Measurements from ENCODE around the gene GPR68.
"Not testable (repeated sequence)": the region's sequence is repeated elsewhere in the genome, so short reads cannot be mapped to it uniquely, and the experiment has no call there.

The GPR68 gene

DNA sequence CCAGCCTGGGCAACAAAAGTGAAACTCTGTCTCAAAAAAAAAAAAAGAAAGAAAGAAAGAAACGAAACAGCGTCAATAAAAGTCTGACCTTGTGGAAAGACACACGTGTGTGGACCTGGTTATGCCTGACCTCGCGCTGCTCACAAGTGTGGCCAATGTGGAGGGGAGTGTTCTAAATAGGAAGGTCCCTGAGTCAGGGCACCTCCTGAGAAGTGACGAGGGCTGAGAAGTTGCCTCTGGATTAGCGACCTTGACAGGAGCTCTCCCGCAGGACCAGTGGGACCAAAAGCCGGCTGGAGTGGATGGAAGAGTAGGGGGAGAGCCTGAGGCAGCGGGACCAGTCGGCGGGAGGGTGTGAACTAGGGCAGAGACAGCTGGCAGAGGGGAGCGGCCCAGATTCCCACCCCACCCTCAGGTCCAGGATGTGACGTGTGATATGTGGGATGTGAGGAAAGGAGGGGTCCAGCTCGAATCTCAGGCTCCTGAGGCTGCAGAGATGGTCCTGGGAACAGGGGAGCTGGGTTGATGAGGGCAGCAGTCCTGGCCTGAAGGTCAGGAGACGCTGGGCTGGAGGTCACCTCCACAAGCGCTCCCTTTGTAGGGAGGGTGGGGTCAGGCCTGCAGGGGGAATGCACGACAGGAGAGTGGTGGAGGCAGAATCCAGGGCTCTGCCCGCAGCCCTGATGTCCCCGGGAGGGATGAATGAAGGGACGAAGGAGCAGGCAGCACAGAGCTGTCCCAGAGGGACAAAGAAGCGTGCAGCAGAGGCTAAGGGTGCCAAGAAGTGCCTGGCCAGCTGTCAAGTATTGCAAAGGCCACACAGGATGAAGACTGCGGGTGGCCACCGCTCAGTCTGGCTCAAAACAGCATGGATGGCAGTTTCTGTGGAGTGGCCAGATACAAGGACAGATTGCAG lies 24.8 kb upstream of the GPR68 start:
- Mint-ChIP-seq H3K27me3 (no peaks in the 10 kb centered on the region), H3K36me3 (ENCODE audit: insufficient read depth) (peaks cover 91% of the 10 kb centered on the region), H3K27ac (peak overlapping the region; percentile 74 to 92), H3K4me3 (no peak overlapping the region), H3K4me1 (ENCODE audit: low read depth in 2 of 2) (peaks cover 27 to 34% of the 10 kb centered on the region in 2 donors), H3K9me3 (no peaks in the 10 kb centered on the region)
- no peak for ATAC-seq (replicated peaks)
- no peak for DNase-seq

DNA sequence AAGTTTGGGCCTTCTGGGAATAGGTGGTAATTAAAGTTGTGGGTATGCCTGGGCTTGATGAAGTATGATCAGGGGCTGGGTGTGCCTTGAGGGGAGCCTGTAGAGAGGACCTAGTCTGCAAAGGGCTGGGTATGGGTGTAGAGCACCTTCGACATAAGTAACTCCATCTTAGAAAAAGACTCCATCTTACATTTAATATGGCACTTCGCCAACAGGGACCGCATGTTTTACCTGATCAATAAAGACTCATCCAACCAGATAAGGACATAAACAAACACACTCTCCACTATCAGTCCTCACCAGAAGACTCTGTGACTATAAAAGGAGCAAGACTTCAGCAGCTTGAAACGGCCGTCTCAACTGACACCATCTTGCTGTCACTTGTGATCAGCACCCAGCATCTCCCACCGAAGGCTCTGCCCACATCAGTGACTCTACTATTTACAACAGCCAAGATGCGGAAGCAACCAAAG lies 23.5 kb upstream of the GPR68 start:
- peaks cover 39 to 45% of the 10 kb centered on the region in 2 donors for H3K4me1 Mint-ChIP-seq (ENCODE audit: low read depth in 2 of 2)
- peaks cover 88% of the 10 kb centered on the region for H3K36me3 Mint-ChIP-seq (ENCODE audit: insufficient read depth)
- ATAC-seq (replicated peaks) (no peak), DNase-seq (no peak)
- H3K9me3 Mint-ChIP-seq = no peaks in the 10 kb centered on the region
- no peak overlapping the region for H3K4me3 Mint-ChIP-seq
- peak overlapping the region; percentile 9 to 92 for H3K27ac Mint-ChIP-seq
- H3K27me3 Mint-ChIP-seq = no peaks in the 10 kb centered on the region

DNA sequence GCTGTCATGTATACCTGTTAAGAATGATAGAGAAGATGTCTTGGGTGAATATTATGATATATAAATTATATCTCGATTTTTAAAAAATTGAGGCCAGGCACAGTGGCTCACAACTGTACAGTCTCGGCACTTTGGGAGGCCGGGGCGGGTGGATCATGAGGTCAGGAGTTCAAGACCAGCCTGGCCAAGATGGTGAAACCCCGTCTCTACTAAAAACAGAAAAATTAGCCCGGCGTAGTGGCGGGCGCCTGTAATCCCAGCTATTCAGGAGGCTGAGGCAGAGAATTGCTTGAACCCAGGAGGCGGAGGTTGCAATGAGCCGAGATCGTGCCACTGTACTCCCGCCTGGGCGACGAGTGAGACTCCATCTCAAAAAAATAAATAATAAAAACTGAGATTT lies 21.8 kb upstream of the GPR68 start:
- not testable (repeated sequence) for H3K4me3 Mint-ChIP-seq; ATAC-seq (replicated peaks); H3K9me3 Mint-ChIP-seq

DNA sequence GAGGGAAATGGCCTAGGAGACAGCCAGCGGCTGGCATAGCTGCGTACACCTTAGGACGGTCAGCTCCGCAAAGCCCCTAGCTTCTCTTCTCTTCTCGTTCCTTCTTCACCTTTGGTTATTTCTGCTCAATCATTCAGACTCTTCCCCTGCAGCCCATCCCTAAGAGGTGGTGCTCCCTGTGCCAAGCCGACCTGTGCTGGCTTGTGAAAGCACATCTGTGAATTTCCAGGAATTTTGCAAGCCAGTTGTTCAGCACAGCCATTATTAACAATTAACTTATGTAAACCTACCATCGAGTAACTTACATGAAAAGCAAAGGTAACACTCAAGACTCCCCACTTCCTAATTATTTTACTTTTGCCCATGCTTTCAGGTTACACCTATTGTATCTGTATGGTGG lies 20.9 kb upstream of the GPR68 start:
- H3K27me3 Mint-ChIP-seq = no peaks in the 10 kb centered on the region
- H3K4me3 Mint-ChIP-seq = peak overlapping the region; percentile 68 to 75
- H3K4me1 Mint-ChIP-seq (ENCODE audit: low read depth in 2 of 2) = peaks cover 49 to 56% of the 10 kb centered on the region in 2 donors
- ATAC-seq (replicated peaks) = no peak
- H3K9me3 Mint-ChIP-seq = no peaks in the 10 kb centered on the region
- H3K36me3 Mint-ChIP-seq (ENCODE audit: insufficient read depth) = peaks cover 77% of the 10 kb centered on the region
- DNase-seq = no peak
- H3K27ac Mint-ChIP-seq = peak overlapping the region; percentile 73 to 86

More for the DNA sequence above, 21.8 kb upstream of the GPR68 start:
- Mint-ChIP-seq H3K4me1 (ENCODE audit: low read depth in 2 of 2) (peaks cover 42 to 48% of the 10 kb centered on the region in 2 donors), H3K27ac (peak overlapping the region; percentile 73 to 86), H3K36me3 (ENCODE audit: insufficient read depth) (peaks cover 79% of the 10 kb centered on the region)
- H3K27me3 Mint-ChIP-seq, DNase-seq: not testable (repeated sequence)

DNA sequence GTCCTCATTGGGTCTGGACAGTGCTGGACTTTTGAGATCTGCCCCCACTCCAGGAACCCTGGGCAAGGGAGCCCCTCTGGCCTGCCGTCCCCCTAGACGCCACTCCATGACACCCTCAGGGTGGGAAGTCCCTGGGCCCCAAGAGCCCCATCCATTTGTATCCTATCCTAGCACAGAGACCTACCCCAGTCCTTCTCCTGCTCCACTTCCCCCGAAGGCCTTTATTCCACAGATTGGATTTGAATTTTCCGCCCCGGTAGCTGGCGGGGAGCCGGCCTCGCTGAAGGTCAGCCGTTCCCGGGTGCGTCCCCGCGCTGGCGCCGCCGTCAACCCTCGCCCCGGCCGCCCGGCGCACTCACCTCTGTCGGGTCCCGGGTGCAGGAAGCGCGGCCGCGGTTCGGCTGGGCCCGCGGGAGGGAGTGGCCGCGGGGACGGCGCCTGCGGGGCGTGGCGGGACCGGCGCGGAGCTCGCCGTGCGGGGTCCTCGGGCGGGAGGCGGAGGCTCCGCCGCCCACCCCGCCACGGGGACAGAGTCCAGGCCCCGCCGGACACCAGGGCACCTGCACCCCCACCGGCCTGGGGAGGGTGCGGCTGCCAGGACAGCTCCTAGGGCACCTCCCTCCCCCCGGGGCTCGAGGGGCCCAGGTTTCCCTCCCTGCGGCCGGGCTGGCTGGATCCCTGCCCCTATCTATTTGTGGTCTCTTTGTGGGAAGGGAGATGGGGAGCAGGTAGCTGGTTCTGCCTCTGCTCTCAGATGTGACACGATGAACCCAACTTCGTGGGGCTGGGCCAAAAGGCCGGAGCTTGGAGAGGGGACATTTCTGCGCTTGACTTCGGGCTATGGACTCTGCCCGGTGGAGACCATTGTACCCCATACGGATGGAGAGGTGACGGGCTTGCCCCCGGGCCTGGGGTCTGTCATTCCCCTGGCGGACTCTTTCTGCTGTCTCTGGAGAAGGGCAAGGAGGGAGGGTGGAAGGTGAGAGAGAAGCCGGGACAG lies 19.9 kb upstream of the GPR68 start:
- Mint-ChIP-seq H3K27ac (peak overlapping the region; percentile 73 to 86), H3K36me3 (ENCODE audit: insufficient read depth) (peaks cover 75% of the 10 kb centered on the region), H3K9me3 (no peaks in the 10 kb centered on the region), H3K4me3 (peak overlapping the region; percentile 68 to 75), H3K4me1 (ENCODE audit: low read depth in 2 of 2) (peaks cover 48 to 52% of the 10 kb centered on the region in 2 donors), H3K27me3 (no peaks in the 10 kb centered on the region)
- peak; percentile 41 for ATAC-seq (replicated peaks)
- DNase-seq = no peak

DNA sequence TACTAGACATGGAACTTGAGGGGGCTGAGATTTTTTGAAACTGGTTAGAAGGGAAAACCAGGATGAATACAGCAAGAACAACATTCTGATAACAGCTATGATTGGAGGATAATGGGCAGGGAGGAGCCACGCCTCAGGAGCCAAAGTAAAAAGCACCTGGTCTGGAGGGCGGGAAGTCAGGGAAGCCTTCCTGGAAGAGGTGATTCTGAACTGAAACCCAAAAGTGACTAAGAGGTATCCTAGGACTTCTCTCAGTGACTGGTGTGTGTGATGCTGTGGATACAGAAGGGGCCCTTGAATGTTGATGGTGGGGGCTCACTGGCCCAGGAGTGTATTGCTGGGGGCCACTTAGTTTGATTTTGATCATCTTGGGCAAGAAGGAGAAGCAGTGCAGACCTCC lies 18.8 kb upstream of the GPR68 start:
- no peaks in the 10 kb centered on the region for H3K27me3 Mint-ChIP-seq
- H3K4me1 Mint-ChIP-seq (ENCODE audit: low read depth in 2 of 2) = peaks cover 45 to 52% of the 10 kb centered on the region in 2 donors
- DNase-seq = no peak
- ATAC-seq (replicated peaks) = no peak
- peak overlapping the region; percentile 65 to 69 for H3K4me3 Mint-ChIP-seq
- H3K36me3 Mint-ChIP-seq (ENCODE audit: insufficient read depth) = peaks cover 67% of the 10 kb centered on the region
- H3K9me3 Mint-ChIP-seq = no peaks in the 10 kb centered on the region
- peak overlapping the region in 1 of 2 donors; percentile 73 for H3K27ac Mint-ChIP-seq

DNA sequence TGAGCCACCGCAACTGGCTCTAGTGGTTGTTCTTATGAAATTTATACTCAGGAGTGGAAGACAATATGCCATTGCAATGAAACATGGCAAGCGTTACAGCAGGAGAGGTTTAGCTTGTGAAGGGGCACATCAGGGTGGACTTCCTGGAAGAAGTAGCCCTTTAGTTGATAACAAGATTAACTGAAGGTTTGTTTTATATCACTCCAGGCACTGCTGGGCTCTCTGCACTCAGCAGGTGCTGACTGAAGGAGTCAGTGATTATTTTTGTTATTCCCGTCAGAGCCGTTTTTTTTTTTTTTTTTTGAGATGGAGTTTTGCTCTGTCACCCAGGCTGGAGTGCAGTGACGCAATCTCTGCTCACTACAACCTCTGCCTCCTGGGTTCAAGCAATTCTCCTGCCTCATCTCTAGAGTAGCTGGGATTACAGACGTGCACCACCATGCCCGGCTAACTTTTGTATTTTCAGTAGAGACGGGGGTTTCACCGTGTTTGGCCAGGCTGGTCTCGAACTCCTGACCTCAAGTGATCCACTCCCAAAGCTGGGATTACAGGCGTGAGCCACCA lies 17.6 kb upstream of the GPR68 start:
- no peaks in the 10 kb centered on the region for H3K27me3 Mint-ChIP-seq
- peak overlapping the region; percentile 73 to 85 for H3K27ac Mint-ChIP-seq
- DNase-seq (no peak), ATAC-seq (replicated peaks) (no peak)
- H3K36me3 Mint-ChIP-seq (ENCODE audit: insufficient read depth) = peaks cover 54% of the 10 kb centered on the region
- H3K4me3 Mint-ChIP-seq = peak overlapping the region in 1 of 2 donors; percentile 53
- peaks cover 47 to 51% of the 10 kb centered on the region in 2 donors for H3K4me1 Mint-ChIP-seq (ENCODE audit: low read depth in 2 of 2)
- no peaks in the 10 kb centered on the region for H3K9me3 Mint-ChIP-seq

DNA sequence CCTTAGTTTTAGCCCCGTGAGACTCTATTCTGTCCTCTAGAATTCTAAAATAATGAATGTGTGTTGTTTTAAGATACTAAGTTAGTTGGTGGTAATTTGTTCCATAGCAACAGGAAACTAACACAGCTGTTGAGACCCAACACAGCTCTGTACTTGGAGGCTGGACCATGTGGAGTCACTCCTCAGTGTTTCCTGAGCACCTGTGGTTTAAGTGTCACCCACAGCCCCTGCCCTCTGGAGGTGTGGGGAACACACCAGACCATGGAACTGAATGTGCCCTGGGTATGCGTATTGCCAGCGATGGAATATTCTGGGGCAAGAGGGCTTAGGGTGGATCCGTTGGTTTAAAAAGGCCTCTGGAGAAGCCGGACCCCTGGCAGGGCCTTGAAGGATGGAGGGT lies 16.6 kb upstream of the GPR68 start:
- peak overlapping the region; percentile 73 to 85 for H3K27ac Mint-ChIP-seq
- no peaks in the 10 kb centered on the region for H3K27me3 Mint-ChIP-seq
- peak overlapping the region; percentile 11 to 53 for H3K4me3 Mint-ChIP-seq
- DNase-seq (peak in 2 of 3 experiments; percentile 58 to 61), ATAC-seq (replicated peaks) (peak; percentile 93)
- H3K4me1 Mint-ChIP-seq (ENCODE audit: low read depth in 2 of 2) = peaks cover 49 to 50% of the 10 kb centered on the region in 2 donors
- H3K9me3 Mint-ChIP-seq = no peaks in the 10 kb centered on the region
- H3K36me3 Mint-ChIP-seq (ENCODE audit: insufficient read depth) = peaks cover 52% of the 10 kb centered on the region

DNA sequence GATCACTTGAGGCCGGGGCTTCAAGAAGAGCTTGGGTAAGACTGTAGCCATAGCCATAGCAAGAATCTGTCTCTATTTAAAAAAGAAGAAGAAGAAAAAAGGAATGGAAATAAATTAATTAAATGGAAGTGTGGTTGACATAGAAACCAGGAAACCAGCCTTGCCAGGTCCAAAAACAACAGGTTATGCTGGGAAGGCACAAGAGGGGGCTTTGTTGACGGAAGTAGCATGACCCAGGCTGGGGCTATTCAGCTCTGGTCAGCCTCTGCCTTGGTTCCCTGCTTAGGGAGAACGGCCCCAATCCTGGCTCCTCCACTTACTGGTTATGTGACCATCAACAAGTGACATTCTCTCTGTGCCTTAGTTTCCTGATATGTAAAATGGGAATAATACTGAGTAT lies 14.4 kb upstream of the GPR68 start:
- Mint-ChIP-seq H3K27me3 (no peaks in the 10 kb centered on the region), H3K4me1 (ENCODE audit: low read depth in 2 of 2) (peaks cover 50 to 51% of the 10 kb centered on the region in 2 donors), H3K36me3 (ENCODE audit: insufficient read depth) (peaks cover 44% of the 10 kb centered on the region), H3K4me3 (no peak overlapping the region), H3K27ac (peak overlapping the region; percentile 59 to 91), H3K9me3 (no peaks in the 10 kb centered on the region)
- ATAC-seq (replicated peaks) (no peak), DNase-seq (no peak)

DNA sequence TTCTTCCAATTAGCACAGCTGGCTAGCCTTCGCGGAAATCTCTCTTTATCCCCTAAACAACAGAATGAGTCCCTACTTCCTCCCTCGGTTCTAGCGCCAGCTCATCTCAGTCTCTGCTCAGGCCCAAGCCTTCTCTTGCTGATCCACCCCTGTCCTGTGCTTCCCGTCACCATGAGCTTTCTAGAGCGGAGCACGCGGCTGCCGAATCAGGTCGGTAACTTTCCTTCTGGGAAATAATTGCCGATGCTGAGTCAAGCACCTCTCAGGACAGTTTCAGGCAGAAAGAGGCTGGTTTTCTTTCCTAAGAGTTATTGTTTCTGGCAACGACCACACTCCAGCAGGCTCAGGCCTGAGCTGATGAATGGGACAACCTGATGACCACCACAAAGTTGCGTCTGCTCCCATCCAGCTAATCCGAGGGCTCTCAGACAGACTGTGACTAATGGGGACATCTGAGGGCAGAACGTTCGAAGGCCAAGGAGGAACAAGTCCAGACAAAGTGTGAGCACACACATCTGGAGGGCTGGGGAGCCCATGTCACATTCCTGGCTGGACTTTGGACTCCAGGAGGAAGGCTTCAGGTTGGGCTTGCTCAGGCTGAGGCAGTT lies 13.6 kb upstream of the GPR68 start:
- peak overlapping the region; percentile 9 to 18 for H3K4me3 Mint-ChIP-seq
- peaks cover 45 to 46% of the 10 kb centered on the region in 2 donors for H3K4me1 Mint-ChIP-seq (ENCODE audit: low read depth in 2 of 2)
- H3K36me3 Mint-ChIP-seq (ENCODE audit: insufficient read depth) = peaks cover 42% of the 10 kb centered on the region
- H3K27me3 Mint-ChIP-seq = no peaks in the 10 kb centered on the region
- DNase-seq (no peak), ATAC-seq (replicated peaks) (no peak)
- no peaks in the 10 kb centered on the region for H3K9me3 Mint-ChIP-seq
- peak overlapping the region; percentile 59 to 91 for H3K27ac Mint-ChIP-seq

DNA sequence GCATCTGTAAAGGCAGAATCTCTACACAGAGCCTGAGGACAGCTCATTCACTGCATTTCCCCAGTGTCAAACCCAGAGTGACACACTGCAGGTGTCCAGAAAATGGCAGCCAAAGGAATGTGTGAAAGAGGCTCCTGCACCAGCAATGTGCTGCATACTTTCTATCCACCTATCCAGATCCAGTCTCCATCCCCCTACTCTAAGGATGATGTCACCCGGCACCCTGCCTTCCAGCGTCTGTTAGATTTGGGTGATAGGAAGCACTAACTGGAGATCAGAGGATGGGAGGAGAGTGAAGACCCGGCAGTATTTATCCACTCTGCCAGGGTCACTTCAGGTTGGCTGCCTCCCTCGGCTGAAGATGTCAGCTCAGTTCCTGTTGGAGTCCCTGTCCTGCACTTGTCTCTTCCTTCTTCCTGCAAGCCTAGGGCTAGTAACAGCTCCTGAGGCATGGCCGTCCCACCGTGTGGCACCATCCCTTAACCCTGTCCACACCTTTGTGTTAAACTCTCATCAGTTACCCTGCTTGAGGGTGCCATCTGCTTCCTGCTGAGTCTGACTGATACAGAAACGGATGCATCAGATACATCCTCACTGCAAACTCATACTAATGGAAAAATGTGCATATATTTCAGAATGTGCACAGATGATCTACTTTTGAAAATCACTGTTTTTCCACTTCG lies 13.0 kb upstream of the GPR68 start:
- DNase-seq = no peak
- Mint-ChIP-seq H3K27ac (peak overlapping the region; percentile 81 to 91), H3K4me3 (no peak overlapping the region), H3K27me3 (no peaks in the 10 kb centered on the region), H3K36me3 (ENCODE audit: insufficient read depth) (peaks cover 46% of the 10 kb centered on the region), H3K4me1 (ENCODE audit: low read depth in 2 of 2) (peaks cover 47 to 50% of the 10 kb centered on the region in 2 donors), H3K9me3 (no peaks in the 10 kb centered on the region)
- no peak for ATAC-seq (replicated peaks)

DNA sequence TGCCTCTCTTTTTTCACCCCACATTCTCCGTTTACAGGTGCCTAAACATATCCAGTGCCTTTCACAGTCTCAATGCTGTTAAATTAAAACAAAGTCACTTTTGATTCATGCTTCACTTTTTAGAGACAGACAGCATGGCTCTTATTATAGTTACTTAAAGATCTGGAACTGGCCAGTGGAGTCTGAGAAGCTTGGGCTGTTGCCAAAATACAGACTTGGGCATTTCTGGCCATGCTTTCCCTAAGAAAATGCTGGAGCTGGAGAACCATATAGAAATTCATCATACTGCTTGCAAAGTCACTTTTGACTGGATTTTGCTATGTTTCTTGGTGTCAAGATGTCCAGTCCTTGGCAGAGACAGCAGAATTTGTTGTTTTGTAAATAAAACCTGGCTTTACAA lies 12.2 kb upstream of the GPR68 start:
- Mint-ChIP-seq H3K27me3 (no peaks in the 10 kb centered on the region), H3K4me1 (ENCODE audit: low read depth in 2 of 2) (peaks cover 53 to 55% of the 10 kb centered on the region in 2 donors), H3K4me3 (no peak overlapping the region), H3K27ac (peak overlapping the region; percentile 81 to 83), H3K36me3 (ENCODE audit: insufficient read depth) (peaks cover 48% of the 10 kb centered on the region), H3K9me3 (no peaks in the 10 kb centered on the region)
- ATAC-seq (replicated peaks) = no peak
- no peak for DNase-seq
